ENCODE measurements around the gene SEC16A.

- TF ChIP-seq POLR2AphosphoS5 (IDR thresholded peaks at IDR 0.05), result no peak
- TF ChIP-seq POLR2A (IDR thresholded peaks at IDR 0.05), result no peak
- no peak for TF ChIP-seq EP300 (IDR thresholded peaks at IDR 0.05)
- peak in 2 of 4 experiments; percentile 22 to 54 for TF ChIP-seq CTCF (IDR thresholded peaks at IDR 0.05)
Observed at GRCh38 chr9:136525841-136526499, 43.1 kb upstream of the SEC16A start.
